Erythroblast (primary cell): ENCODE results near the gene ANKRD29.

ENCODE experiments used
- GATA1 ChIP-seq: IDR thresholded peaks from 2 replicates; pipeline ENCODE4 v1.6.1; 2011; ENCODE audit warnings: low read depth, mild to moderate bottlenecking, control low read depth, low read length, moderate library complexity
- POLR2A ChIP-seq: IDR thresholded peaks from 2 replicates; pipeline ENCODE4 v1.6.1; 2011; ENCODE audit warnings: mild to moderate bottlenecking, low read length

GRCh38 chr18:23641143-23641720 is 21.5 kb downstream of the ANKRD29 start:
- TF ChIP-seq POLR2A (no peak), GATA1 (no peak)
